Hematopoietic multipotent progenitor cell treated with erythropoietin and hydrocortisone succinate and interleukin-3 and kit ligand, for 4 days (in vitro differentiated cells): ENCODE results near the gene CXCL8.
"Not testable (repeated sequence)": the region's sequence is repeated elsewhere in the genome, so short reads cannot be mapped to it uniquely, and the experiment has no call there.

ENCODE experiments used
- DNase-seq: peaks from one replicate; pipeline ENCODE4 v3.0.0-alpha.2; 2015

CXCL8 gene

GRCh38 chr4:73744203-73744602 lies 3.8 kb downstream of the CXCL8 start:
- DNase-seq: no peak

DNA sequence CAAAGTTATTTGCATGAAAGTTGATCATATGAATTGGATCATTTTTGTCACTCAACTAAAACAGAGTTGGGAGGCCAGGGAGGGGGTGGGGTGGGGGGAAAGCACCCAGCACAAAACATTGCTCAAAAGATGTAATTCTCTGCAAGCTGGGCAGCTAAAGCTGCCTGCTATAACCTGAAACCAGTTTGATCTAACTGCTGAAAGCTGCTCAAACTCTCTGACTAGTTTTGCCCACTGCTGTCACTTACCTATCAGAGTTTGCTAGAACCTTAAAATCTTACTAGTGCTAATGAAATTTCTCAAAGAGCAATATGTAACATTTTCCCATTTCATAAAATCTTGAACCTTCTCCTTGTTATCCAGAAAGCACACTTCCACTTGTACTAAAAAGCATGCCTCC lies 10.4 kb downstream of the CXCL8 start:
- DNase-seq: no peak

DNA sequence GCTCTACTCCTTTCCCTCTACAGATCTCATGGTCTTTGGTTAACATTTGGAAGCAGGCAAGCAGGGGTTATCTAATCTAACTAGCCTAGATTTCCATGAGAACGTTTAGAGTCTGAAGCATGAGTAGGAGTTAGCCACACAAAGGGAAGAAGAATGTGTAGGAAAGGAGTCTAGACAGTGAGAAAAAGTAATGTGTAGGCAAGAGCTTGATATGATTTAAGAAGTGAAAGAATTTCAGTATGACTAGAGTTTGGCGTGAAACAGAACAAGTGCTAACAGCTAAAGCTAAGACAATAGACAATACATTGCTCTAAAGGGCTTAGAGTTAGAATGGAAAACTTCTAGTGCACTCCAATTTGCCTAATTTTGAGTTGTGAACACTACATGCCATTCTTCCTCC lies 10.8 kb downstream of the CXCL8 start:
- no peak for DNase-seq

DNA sequence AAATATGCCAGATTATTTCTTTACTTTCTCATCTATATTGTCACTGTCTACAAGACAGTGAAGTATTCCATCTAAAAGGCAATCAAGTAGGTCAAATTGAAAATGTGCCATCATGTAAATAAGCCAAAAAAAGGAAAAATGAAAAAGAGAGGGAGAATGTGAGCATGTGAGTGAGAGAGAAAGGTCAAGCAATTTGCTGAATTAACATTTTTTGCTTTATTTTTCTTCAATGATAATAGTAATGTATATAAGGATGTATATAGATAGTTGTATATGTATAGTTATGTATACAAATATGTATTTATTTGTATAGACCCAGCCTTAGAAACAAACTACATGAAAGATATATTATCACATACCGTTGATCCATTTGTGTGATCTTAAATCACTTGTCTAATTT lies 11.5 kb downstream of the CXCL8 start:
- DNase-seq: no peak

DNA sequence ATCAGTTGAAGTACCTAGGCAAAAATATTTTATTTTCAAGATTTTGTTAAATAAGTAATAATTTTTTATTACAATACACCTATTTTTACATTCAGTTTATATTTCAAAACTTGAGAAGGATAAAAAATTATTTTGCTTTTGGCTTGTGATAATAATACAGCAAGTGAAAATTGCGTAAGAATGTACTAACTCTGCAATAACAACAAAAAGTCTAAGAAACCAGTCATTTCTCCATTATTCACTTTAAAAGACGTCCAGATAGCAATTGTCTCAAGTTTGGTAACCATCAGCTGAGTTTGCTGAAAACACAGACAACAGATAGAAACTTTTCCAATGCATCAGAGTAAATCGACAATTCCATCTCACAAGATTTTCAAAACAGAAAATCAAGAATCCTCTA lies 12.1 kb downstream of the CXCL8 start:
- no peak for DNase-seq

DNA sequence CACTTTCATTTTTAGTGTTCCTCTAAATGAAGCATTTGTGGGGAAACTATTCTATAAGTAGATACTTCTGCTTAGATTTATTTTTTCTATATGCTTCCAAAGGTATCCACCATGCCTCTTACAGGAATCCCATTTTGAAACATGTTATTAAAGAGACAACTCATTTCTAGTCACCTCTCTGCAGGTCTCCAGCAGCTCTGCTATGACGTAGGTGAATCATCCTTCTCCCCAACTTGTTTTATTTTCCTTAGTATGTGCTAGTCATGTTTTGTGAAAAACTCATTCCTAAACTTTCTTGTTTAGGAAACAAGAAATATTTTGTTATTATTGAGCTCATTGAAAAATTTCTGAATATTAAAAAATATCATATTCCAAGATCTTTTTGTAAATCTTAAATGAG lies 12.8 kb downstream of the CXCL8 start:
- no peak for DNase-seq

GRCh38 chr4:73754934-73755333 lies 14.6 kb downstream of the CXCL8 start:
- no peak for DNase-seq

DNA sequence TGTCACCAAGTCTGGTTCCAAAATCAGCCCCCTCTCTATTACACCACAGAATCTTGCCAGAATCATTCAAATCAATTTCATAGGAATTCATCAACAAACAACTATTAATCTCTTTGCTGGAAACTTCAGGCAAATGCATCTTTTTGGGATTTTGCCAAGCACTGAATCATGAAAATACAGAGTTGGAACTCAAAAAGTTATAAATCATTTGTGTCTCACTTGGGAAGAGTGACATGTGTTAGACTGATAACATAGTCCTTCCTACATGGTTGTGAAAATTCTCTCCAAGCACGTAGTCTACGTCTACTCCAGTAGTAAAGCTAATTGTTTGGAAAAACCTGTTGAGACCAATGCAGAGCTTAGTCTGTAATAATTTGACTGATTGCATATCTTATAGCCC lies 19.0 kb downstream of the CXCL8 start:
- no peak for DNase-seq

DNA sequence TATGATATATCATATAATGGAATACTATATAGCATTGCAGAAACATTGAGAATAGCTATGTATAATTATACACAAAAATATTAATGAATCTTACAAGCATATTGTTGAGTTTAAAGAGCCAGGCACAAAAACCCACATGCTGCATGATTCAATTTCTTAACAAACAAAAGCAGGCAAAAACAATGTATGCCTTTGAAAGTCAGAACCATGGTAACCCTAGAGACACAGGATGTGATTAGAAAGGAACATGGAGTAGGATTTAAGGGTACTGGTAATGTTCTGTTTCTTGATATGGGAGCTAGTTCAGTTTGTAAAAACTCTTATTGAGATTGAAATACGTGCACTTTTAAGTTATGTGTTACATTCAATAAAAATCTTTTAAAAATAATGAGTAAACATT lies 21.5 kb downstream of the CXCL8 start:
- DNase-seq: no peak

GRCh38 chr4:73762409-73762808 lies 22.0 kb downstream of the CXCL8 start:
- DNase-seq: peak; percentile 63

DNA sequence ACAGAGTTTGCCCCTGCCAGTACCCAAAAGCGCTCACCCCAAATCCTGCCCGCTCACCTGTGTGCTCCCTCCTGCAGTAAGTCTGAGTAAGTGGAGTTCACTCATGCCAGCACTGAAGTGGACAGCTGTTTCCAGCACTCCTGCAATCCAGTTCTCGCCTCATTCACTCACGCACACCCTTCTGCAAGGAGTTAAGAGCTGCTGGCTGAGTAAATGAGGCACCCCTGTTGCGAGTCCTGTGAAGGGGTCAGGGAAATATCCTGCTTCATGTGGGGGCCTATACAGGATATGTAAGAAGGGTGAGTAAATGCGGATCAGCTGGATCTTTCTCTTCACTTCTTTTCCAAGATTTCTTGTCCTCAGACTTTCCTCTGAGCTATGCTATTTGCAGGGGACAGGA lies 23.5 kb downstream of the CXCL8 start:
- no peak for DNase-seq

GRCh38 chr4:73764513-73764912 lies 24.1 kb downstream of the CXCL8 start:
- no peak for DNase-seq

- DNase-seq: no peak
These were observed 24.9 kb downstream of the CXCL8 start for GRCh38 chr4:73765296-73765695.

DNA sequence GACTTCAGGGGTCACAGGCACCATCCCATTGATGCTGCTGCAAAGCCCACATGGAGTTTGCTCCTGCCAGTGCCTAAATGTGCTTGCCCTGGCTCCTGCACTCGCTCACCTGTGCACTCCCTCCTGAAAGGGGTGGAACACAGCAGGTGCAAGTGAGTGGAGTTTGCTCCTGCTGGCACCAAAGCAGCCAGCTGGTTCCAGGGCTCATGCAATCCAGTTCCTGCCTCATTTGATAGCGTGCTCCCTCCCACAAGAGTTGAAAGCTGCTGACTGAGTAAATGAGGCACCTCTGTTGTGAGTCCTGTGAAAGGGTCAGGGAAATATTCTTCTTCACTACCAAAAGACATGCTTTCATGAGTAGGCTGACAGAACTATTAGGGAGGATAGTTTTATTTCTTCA lies 30.5 kb downstream of the CXCL8 start:
- DNase-seq: no peak

- no peak for DNase-seq
These were observed 32.0 kb downstream of the CXCL8 start for GRCh38 chr4:73772363-73772762.

- not testable (repeated sequence) for DNase-seq
These were observed 34.0 kb downstream of the CXCL8 start for GRCh38 chr4:73774406-73774805.

DNA sequence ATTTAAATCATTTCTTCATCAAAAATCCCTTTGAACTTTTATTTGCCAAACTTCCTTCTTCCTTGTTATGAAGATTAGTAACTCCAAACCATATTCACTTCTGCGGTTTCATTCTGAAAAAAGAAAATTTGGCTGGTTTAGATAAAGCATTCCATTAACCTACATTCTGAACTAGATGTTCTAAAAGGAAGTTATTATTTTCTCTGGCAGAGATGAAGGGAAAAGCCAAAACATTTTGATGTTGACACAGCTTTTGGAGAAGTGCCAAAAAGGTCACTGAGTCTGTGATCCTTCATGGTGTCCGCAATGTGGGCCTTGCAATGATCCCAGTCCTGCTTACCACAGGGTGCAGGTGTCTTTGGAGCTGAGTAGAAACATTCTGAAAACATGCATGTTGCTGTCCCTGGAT lies 36.0 kb downstream of the CXCL8 start:
- DNase-seq: peak; percentile 75

- no peak for DNase-seq
These were observed 37.2 kb downstream of the CXCL8 start for GRCh38 chr4:73777612-73778011.

- no peak for DNase-seq
These were observed 39.9 kb downstream of the CXCL8 start for GRCh38 chr4:73780243-73780642.

- DNase-seq: no peak
These were observed 40.5 kb downstream of the CXCL8 start for GRCh38 chr4:73780834-73781233.

- no peak for DNase-seq
These were observed 48.0 kb downstream of the CXCL8 start for GRCh38 chr4:73788411-73788810.
